Sigmoid colon (tissue), 7 donors: ENCODE data around the gene KCNAB1. TPM values are rescaled to one million over a fixed set of nuclear protein-coding genes. Genes with fewer than 3 reads are reported as not detected.

Experiments used
- DNase-seq: peaks from one replicate; pipeline ENCODE4 v3.0.0-alpha.2; 2019
- H3K27ac ChIP-seq, 4 donors: fragments of 200-600 bp; sonication (generic); one replicate each; pipeline ENCODE4 v1.5.1; 2016 to 2019; ENCODE audit warnings: mild to moderate bottlenecking in 1 of 4
- H3K27me3 ChIP-seq, 3 donors: fragments of 200-600 bp; sonication (generic); one replicate each; pipeline ENCODE4 v1.5.1; 2019; ENCODE audit warnings: mild to moderate bottlenecking in 1 of 3
- H3K36me3 ChIP-seq, 4 donors: fragments of 200-600 bp; sonication (generic); one replicate each; pipeline ENCODE4 v1.5.1; 2016 to 2019
- H3K4me1 ChIP-seq, 4 donors: fragments of 200-600 bp; sonication (generic); one replicate each; pipeline ENCODE4 v1.5.1; 2017 to 2019
- H3K4me3 ChIP-seq, 4 donors: fragments of 200-600 bp; sonication (generic); one replicate each; pipeline ENCODE4 v1.5.1; 2017 to 2019; ENCODE audit warnings: mild to moderate bottlenecking in 2 of 4, moderate library complexity in 1 of 4
- H3K9me3 ChIP-seq, 4 donors: fragments of 200-600 bp in 3 of 4; sonication (generic) in 3 of 4; one replicate each; pipeline versions ENCODE4 v1.5.1 to v1.6.1; 2013 to 2019
- EP300 ChIP-seq, 4 donors: sonication (generic); formaldehyde crosslinking; IDR thresholded peaks; one replicate each; pipeline ENCODE4 v1.6.1; 2017; ENCODE audit warnings: antibody characterized with exemption in 4 of 4
- POLR2A ChIP-seq, 2 donors: fragments of 450-650 bp; IDR thresholded peaks; one replicate each; pipeline ENCODE4 v1.6.1; 2016; ENCODE audit warnings: antibody characterized with exemption in 2 of 2, mild to moderate bottlenecking in 2 of 2, moderate library complexity in 2 of 2
- POLR2AphosphoS5 ChIP-seq, 4 donors: sonication (generic); formaldehyde crosslinking; IDR thresholded peaks; one replicate each; pipeline ENCODE4 v1.6.1; 2017; ENCODE audit warnings: antibody characterized with exemption in 4 of 4
- WGBS, 2 donors: extraction: QIAGEN DNeasy Blood & Tissue Kit; methylation state at CpG; one replicate each; pipeline ENCODE4 v1.1.7; 2013; 5-methylcytosine and 5-hydroxymethylcytosine counted together
- intact Hi-C: fragments of 100-400 bp; cut with DNase I; formaldehyde crosslinking; loops from one replicate; pipeline ENCODE4 v1.15.1; 2023
- polyA plus RNA-seq, 3 donors: library from polyadenylated mRNA; stranded (reverse); fragments of 200-250 nt; gene quantifications; one replicate each; pipeline ENCODE4 v1.2.3, GENCODE V29; 2013
- total RNA-seq, 4 donors: library from RNA; depleted of rRNA; stranded (reverse); fragments of >200 nt; gene quantifications; one replicate each; pipeline ENCODE4 v1.1.0, GENCODE V29; 2016
- TF ChIP-seq, protein P1 (sequence below), 4 experiments: fragments of 450-650 bp in 3 of 4; fragments of 200-600 bp in 1 of 4; IDR thresholded peaks; one replicate each; pipeline ENCODE4 v1.5.1; 2016 to 2019; ENCODE audit warnings: antibody characterized with exemption in 4 of 4, mild to moderate bottlenecking in 3 of 4, moderate library complexity in 2 of 4
- donor health status: healthy with polysubstance abuse.
- donor health status: Bipolar disorder and iron deficiency.
- donor health status: healthy.

The KCNAB1 gene
- total and polyA plus RNA-seq, 7 donors, result 1.2 to 5.0 (median 4.3) TPM; not detected in 2

- DNase-seq, result no peak
- Histone ChIP-seq H3K4me3 (no peak overlapping the region), H3K36me3 (no peaks in the 10 kb centered on the region), H3K27ac (no peak overlapping the region), H3K27me3 (no peaks in the 10 kb centered on the region), H3K9me3 (no peaks in the 10 kb centered on the region), H3K4me1 (no peaks in the 10 kb centered on the region)
- no peak for TF ChIP-seq POLR2AphosphoS5 (IDR thresholded peaks at IDR 0.05)
- TF ChIP-seq, protein P1, sequence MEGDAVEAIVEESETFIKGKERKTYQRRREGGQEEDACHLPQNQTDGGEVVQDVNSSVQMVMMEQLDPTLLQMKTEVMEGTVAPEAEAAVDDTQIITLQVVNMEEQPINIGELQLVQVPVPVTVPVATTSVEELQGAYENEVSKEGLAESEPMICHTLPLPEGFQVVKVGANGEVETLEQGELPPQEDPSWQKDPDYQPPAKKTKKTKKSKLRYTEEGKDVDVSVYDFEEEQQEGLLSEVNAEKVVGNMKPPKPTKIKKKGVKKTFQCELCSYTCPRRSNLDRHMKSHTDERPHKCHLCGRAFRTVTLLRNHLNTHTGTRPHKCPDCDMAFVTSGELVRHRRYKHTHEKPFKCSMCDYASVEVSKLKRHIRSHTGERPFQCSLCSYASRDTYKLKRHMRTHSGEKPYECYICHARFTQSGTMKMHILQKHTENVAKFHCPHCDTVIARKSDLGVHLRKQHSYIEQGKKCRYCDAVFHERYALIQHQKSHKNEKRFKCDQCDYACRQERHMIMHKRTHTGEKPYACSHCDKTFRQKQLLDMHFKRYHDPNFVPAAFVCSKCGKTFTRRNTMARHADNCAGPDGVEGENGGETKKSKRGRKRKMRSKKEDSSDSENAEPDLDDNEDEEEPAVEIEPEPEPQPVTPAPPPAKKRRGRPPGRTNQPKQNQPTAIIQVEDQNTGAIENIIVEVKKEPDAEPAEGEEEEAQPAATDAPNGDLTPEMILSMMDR (IDR thresholded peaks at IDR 0.05), result no peak
- no peak for TF ChIP-seq POLR2A (IDR thresholded peaks at IDR 0.05)
- no peak for TF ChIP-seq EP300 (IDR thresholded peaks at IDR 0.05)
- intact Hi-C loops, result no loop called here
- 10 to 38% methylated on average over 1 of the region's 1 CpG for WGBS, 2 donors
Measured at GRCh38 chr3:156161172-156161571, 40.8 kb downstream of the KCNAB1 start.

DNA sequence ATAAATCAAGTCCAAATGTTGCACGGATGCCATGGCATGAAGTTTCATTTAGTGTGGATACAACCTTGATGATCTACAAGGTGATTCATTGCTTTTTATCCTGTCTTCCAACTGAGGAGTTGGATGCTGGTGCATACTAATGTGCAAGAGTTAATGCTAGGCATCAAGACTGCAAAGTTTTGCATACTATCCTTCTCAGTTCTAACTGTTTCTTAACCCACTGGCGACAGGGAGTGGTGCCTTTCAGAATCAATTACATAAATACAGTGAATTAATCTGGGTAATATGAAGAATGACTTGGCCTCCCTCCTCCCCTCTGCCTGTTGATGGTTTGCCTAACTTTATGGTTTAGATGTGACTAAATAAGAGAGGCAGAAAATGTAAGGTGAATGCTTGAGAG is 43.5 kb downstream of the KCNAB1 start:
- no peak overlapping the region for H3K27ac ChIP-seq
- H3K4me3 ChIP-seq, result no peak overlapping the region
- no peaks in the 10 kb centered on the region for H3K4me1 ChIP-seq
- TF ChIP-seq, protein P1 (IDR thresholded peaks at IDR 0.05), result no peak
- TF ChIP-seq POLR2A (IDR thresholded peaks at IDR 0.05), result no peak
- no peak for TF ChIP-seq POLR2AphosphoS5 (IDR thresholded peaks at IDR 0.05)
- TF ChIP-seq EP300 (IDR thresholded peaks at IDR 0.05), result no peak
- DNase-seq, result no peak
- H3K27me3 ChIP-seq, result no peaks in the 10 kb centered on the region
- intact Hi-C loops, result no loop called here
- H3K36me3 ChIP-seq, result no peaks in the 10 kb centered on the region
- 84 to 89% methylated on average over 2 of the region's 2 CpGs for WGBS, 2 donors
- H3K9me3 ChIP-seq, result no peaks in the 10 kb centered on the region

DNA sequence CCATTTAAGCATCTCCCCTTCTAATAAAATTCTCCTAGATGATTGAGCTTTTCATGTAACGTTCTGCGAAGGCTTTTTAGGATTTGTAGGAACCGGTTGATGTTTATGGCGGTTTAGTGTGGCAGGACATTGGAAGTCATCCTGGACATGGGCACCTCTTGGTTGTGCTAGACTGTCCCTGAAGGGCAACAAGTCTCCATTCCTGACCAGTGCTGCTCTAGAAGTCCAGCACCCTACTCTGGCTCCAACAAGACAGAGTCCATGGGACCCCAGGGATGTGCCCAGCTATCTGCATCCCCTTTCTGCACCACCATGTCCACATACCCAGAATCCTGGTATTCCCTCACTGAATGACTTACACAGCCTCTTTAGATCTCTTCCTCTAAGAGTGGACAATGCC is 46.4 kb downstream of the KCNAB1 start:
- no peaks in the 10 kb centered on the region for H3K36me3 ChIP-seq
- H3K27me3 ChIP-seq, result no peaks in the 10 kb centered on the region
- WGBS, 2 donors, result 72 to 84% methylated on average over 4 of the region's 4 CpGs
- H3K27ac ChIP-seq, result no peak overlapping the region
- TF ChIP-seq EP300 (IDR thresholded peaks at IDR 0.05), result no peak
- intact Hi-C loops, result no loop called here
- no peaks in the 10 kb centered on the region for H3K9me3 ChIP-seq
- no peak overlapping the region for H3K4me3 ChIP-seq
- no peak for DNase-seq
- H3K4me1 ChIP-seq, result no peaks in the 10 kb centered on the region

GRCh38 chr3:156170571-156170970 is 50.2 kb downstream of the KCNAB1 start:
- Histone ChIP-seq H3K36me3 (no peaks in the 10 kb centered on the region), H3K4me1 (peaks cover 0 to 6% (median 3%) of the 10 kb centered on the region in 4 donors), H3K27me3 (no peaks in the 10 kb centered on the region), H3K27ac (no peak overlapping the region), H3K4me3 (no peak overlapping the region), H3K9me3 (no peaks in the 10 kb centered on the region)
- intact Hi-C loops, result no loop called here
- no peak for TF ChIP-seq POLR2A (IDR thresholded peaks at IDR 0.05)
- TF ChIP-seq, protein P1 (IDR thresholded peaks at IDR 0.05), result no peak
- no peak for TF ChIP-seq POLR2AphosphoS5 (IDR thresholded peaks at IDR 0.05)
- TF ChIP-seq EP300 (IDR thresholded peaks at IDR 0.05), result no peak
- DNase-seq, result no peak

DNA sequence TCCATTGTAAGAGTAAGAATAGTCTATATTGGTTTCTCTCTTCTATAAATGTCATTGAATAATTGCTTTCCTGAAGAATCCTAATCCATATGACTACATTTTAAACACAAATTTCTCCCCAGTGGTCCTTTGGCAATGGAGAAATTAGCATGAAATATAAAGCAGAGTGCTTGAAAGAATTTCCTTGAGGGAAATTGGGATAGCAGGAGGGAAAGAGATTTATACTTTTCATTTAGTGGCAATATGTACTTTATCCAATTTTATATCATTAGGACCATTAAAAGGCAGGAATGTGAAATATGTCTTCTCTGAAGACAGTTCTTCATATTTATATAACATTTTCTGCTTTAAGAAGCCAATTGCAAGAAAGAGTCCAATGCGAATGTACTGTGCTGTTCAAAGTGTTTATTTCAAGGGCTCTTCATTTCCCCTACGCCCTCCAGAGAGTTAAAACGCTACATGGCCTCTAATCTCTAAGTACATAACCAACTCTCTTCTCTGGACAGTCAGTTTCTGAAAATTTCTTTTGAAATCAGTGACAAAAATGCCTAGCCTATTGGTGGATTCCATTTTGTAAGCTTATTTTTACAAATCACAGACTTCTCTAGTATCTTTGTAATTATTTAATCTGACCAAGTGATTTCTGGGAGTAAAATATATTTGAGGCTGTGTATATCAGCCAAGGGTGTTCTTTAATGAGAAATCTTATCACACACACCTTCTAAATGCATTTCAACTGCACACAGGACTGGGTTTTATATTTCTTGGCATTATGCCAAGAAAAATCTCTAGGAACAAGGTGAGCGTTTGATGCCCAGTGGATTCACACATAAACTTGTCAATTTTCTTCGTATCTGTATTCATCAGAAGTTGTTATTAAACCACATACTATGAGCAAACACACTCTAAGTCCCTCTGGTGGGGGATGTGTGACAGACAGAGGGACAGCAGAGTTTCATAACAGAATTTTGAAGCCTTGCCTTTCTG is 51.2 kb downstream of the KCNAB1 start:
- H3K27ac ChIP-seq, result no peak overlapping the region
- H3K36me3 ChIP-seq, result no peaks in the 10 kb centered on the region
- H3K4me1 ChIP-seq, result peaks cover 0 to 6% (median 3%) of the 10 kb centered on the region in 4 donors
- 58 to 75% methylated on average over 5 of the region's 5 CpGs for WGBS, 2 donors
- intact Hi-C loops, result no loop called here
- no peak for DNase-seq
- no peak overlapping the region for H3K4me3 ChIP-seq
- no peaks in the 10 kb centered on the region for H3K9me3 ChIP-seq
- no peaks in the 10 kb centered on the region for H3K27me3 ChIP-seq
- TF ChIP-seq EP300 (IDR thresholded peaks at IDR 0.05) (no peak), POLR2AphosphoS5 (IDR thresholded peaks at IDR 0.05) (no peak), POLR2A (IDR thresholded peaks at IDR 0.05) (no peak)
- TF ChIP-seq, protein P1 (IDR thresholded peaks at IDR 0.05), result no peak
